GM19043 (cell line): ENCODE results near the gene ESPN.

Source experiments
- ATAC-seq: cut with Tn5 transposase; IDR thresholded peaks from one replicate; pipeline ENCODE4 v1.9.1; 2021; ENCODE audit warnings: low read depth; ENCODE audit not compliant: unreplicated experiment

The ESPN gene

DNA sequence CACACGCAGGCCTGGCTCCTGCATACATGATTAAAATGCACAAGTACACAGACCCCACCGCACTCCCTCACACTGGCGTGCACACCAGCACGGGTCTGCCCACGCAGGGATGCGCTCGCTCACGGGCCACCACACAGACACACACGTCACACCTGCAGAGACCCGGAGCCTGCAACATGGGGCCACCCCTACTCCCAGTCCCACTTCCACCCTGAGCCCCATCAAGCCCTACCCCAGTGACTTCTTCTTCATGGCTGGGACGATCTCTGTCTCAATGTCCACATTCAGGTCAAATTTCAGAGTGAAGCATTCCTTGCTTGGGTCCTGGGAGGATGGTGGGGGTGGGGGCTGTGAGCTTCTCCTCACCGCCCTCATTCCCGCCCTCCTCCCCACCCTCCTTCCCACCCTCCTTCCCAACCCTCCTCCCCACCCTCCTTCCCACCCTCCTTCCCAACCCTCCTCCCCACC lies 50.3 kb downstream of the ESPN start:
- no peak for ATAC-seq

DNA sequence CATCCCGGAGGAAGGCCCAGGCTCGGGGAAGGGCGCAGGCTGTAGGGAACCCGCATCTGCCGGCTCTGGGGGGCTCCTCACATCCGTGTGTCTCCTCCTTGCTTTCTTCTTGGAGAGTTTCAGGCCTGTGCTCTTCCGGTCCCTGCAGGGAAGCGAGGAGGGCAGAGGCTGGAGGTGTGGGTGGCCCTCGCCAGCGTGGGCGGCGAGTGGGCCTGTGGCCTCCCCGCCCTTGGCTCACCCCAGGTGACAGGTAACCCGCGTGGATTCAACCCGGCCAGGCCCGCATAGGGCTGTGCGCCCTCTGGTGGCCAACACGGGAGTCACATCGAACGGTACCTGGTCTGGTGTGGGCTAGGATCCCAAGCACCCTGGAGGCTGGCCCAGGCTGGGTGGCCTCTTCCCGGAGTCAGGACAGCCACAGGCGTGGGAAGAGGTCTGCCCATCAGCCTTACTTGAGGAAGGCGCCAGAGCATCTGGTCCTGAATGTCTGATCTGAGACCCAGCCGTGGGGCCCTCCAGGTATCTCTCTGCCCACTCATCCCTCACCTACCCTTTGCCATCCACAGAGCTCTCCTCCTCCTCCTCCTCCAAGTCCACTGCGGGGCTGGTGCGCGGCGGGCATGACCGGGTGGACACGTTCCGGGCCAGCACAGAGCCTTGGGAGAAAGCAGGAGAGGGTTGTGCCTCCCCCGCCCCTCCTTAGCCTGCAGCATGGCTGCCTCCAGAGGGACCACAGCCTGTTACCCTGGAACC lies 51.0 kb downstream of the ESPN start:
- no peak for ATAC-seq

DNA sequence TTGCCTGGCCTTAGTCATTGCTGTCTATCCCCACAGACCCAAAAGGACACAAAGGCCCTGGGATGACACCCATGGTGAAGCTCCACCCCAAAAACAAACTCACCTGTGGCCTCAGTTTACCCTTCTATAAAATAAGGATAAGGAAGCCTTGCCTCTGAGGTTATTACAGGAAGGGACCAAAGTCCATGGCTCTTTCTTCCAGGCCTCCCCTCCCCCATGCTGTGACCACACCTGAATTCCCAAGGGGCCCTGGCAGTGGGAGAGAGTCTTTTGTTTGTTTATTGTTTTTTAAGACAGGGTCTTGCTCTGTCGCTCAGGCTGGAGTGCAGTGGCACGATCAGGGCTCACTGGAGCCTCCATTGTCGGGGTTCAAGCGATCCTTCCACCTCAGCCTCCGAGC lies 51.9 kb downstream of the ESPN start:
- ATAC-seq, result no peak

DNA sequence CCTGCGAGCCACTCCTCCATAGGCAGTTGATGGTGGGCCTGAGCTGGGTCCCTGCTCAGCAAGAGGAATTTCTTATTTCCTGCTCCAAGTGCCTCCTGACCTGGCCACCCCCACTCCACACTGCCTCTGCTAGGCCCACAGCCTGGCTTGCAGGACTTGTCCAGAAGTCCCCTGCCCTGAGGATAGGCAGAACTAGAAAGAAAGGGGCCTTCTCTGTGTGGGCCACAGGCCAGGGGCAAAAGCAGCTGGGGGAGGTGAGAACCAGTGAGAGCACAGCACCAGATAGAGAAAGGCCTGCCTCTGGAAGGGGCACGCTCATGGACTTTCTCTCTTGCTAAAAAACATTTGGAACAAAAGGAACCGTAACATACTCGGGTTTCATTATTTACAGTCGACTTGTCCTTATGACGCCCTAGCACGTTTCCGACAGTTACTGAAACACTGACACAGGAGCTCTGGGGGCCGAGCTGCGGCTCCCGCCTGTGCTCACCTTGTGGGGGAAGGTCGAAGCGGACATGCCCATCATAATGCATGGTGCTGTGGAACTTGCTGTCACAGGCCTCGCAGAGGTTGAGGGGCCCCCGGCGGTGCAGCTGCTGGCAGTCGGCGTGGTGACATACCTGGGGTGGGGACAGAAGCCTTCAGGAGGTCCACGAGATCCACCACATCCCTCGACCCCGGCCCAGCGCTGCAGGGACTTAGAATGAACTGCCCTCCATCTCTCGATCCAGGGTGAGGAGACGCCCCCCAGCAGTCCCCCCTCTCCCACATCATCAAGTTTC lies 52.7 kb downstream of the ESPN start:
- no peak for ATAC-seq

DNA sequence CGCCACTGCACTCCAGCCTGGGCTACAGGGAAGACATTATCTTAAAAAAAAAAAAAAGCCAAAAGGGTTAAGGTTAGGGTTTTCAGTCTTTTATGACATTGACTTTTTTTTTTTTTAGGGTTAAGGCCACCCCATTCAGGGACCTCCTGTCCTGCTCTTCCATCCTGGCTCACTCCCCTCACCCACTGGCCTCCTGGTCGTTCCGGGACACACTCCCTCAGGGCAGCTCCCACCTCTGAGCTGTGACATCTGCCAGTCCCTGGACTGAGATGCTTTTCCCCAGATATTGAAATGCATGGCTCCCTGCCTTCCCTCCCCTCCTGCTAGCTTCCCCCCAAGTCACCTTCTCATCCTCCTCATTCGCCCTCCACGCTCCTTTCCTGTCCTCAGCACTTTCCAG lies 57.2 kb downstream of the ESPN start:
- no peak for ATAC-seq

DNA sequence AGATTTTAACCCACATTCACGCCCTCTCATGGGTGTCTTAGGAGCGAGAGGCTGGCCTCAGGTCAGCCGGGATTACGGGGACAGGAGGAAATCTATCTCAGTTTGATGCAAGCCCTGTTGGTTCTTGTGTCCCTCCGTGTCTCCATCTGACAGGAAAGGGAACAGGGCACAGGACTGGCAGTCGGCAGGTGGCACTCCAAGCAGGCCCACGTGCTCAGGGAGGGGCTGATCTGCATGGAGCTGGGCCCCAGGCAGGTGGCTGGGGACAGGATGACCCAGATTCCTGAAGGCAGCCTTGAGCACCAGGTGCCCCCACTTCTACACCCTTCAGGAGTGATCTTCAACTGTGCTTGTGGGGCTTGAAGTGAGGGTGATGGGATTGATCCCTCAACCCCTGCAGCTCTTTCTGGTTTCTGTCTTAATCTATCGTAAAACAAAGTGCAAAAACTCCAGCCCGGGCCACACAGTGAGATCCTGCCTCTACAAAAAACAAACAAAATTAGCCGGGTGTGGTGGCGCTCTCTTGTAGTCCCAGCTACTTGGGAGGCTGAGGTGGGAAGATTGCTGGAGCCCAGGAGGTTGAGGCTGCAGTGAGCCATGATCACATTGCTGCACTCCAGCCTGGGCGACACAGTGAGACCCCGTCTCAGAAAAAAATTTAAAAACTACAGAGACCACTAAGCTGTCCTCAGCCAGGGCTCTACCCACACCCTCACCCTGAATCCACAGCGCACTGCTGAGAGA lies 58.6 kb downstream of the ESPN start:
- ATAC-seq, result no peak

DNA sequence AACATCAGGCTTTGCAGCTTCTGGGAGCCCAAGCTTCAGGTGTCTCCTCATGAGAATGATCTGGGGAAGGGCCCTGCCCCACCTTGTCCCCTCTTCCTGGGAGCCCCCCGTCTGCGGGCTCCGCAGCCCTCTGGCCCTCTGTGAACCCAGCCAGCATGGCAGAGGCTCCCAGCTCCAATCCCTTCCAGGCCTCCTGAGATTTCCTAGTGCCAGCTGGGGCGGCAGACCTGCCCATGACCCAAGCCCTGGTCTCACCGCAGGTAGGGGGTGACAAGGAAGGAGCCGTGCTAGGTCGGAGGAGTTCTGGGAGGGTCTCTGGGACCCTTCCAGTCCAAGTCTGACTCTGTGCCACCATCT lies 59.2 kb downstream of the ESPN start:
- no peak for ATAC-seq

DNA sequence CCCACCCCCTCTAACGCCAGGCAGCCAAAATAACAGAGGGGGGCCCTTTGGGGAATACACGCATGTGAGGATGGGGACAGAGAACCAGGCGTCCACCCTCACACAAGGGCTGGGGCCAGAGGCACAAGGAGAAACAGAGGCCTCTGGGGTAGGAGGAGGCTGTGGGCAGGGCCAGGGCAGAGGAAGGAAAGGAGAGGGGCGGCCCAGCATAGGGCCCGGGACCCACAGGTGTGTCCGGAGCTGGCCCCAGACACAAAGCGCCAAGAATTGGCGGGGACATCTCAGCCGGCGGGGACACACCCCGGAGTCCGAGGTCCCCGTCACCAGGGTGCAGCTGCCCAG lies 60.2 kb downstream of the ESPN start:
- no peak for ATAC-seq

DNA sequence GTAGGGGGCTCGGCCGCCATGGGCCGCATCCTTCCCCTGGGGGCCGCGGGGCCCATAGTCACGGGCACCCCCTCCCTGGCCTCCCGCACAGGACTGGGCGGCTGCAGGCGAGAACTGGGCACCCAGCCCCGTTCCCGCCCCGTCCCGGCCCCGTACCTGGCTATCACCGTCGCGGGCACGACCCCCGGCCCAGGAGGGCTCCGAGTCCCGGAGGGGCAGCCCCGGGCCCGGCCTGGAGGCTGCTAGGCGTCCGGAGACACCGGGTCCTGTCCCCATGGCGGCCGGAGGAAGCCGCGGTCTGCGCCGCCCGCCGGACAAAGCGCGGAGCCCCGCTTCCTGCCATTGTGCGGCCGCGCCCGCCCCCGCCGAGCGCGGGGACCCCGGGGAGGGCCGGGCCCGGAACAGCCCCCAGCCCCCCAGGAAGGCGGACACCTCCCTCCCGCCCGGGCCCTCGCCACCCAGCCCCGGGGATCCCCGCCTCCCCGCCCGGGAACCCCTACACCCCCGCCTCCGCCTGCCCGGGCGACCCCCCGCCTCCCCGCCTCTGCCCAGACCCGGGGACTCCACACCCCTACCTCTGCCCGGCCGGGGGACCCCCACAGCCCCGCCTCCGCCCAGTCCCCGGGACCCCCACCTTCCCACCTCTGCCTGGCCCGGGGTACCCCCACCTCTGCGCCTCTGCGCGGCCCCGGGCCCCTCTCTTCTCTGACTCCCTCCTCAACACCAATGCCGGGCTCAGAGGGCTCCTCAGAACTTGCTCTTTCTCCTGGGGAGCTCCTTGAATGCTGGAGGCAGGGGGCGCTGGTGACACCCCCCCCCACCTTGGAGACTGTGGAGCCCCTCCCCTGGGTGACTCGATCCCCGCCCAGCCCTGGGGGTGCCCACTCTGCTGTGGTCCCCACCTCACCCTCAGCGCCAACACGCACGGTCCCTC lies 60.9 kb downstream of the ESPN start:
- ATAC-seq, result no peak

DNA sequence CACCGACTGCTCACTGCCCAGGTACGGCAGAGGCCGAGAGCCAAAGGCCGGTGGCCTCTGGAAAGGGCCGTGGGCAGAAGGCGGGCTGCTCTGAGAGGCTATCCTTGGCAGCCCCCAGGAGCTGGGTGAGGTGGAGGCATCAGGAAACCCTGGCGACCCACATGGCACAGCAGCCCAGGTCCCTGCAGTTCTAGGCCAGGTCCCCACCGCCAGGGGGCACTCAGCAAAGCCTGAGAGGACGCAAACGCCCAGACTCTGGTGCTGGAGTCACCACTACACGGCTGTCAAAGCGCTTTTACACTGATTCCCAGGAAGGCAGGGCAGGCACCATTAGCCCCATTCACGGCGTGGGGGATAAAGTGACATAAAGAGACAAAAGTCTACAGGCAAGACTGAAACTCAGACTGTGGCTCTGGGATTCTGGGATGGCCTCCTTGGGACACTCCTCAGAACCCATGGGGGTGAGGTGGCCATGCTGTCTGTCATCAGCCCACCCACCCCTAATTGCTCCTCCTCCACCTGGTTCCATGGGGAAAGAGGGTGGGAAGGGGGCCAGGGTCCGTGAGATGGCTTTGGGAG lies 61.9 kb downstream of the ESPN start:
- ATAC-seq, result no peak

DNA sequence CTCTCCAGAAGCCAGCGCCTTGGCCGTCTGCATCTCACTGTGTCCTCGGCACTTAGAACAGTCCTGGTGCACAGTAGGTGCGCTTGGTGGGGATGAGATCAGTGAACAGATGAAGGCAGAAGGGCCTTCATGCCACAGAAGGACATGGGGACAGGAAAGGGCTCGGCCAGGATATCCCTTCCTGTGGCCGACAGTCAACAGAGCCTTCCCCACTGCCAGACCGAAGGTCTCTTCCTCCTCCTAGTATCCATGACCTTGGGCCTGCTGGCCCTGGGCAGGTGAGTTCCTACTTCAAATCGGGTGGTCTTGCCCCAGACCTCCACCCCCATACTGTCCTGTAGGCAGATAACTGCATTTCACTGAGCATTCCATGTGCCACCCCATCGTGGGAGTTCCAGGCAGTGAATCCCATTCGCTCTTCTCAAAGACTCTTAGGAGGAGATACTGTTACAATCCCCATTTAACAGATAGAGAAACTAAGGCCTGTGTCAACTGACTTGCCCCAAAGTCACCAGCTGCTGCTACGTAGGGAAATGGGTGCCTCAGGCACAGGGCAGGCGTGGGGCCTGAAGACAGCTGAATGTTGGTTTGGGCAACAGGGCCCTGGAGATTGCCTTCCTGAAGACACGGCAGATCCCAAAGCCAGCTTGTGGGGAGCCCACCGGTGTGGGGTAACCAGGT lies 63.4 kb downstream of the ESPN start:
- ATAC-seq, result no peak

DNA sequence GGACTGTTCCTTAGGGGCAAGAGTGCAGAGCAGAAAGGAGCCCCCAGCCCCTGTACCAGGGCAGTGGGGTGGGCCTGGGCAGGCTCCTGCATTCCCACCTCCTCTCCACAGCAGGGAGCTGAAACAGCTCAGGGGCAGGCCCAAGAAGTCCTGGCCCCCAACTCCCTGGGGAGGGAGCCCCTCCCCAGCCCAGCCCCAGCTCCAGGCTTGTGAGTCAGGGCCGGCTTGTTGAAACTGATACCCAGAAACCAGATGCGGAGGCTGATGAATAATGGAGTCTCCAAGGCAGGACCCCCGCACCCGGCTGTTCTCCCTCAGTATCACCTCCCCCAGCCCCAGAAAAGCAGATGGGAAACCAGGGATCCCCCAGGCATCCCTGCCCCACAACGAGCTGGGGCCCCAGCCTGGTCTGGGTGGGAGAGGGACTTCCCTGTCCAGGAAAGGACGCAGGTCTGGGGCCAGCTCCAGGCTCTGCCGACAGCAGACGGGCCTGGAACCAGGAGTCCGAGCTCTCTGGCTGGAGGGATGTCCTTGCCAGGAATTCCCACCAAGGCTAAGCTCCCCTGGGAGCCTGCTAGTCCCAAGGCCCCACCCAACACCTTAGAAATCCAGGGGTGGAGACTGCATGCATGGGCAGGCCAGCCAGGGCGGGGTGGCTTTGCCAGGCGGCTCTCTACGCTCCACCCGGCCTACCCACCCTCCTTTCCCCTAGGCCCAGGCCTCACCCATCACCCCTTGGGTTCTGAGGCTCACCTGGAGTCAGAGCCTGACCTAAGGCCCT lies 64.2 kb downstream of the ESPN start:
- no peak for ATAC-seq

DNA sequence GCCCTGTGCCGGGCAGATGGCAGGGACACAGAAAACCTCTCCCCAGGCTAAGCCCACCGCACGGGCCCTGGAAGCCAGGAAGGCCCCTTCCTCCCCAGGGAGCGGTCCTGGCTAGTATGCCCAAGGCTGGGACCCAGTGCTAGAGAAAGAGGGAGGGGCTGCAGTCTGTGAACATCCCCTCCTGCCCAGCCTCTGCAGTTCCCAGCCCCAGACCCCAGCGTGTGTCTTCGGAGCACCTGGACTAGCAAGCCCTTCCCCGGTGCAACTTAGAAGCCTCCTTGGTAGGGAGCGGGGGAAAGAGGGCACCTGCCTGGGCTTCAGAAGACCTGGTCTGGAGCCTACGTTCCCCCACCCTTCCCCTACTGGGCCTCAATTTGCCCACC lies 64.8 kb downstream of the ESPN start:
- no peak for ATAC-seq

DNA sequence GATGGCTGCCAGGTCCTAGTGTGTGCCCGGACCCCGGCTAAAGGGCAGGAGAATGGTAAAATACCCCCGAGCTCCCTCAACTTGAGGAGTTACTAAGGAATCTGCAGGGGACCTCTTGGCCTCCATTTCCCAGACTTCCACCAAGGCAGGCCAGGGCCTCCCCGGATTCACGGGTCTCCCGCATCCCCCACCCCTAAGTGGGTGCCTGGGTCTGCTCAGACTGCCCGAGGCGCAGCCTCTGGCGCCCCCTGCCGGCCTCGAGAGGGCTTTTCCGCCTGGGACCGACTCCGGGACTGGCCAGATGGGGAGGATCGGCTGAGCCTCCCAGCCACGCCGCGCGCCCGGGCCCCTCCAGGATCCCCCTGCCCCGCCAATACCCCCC lies 65.2 kb downstream of the ESPN start:
- peak; percentile 50 for ATAC-seq

DNA sequence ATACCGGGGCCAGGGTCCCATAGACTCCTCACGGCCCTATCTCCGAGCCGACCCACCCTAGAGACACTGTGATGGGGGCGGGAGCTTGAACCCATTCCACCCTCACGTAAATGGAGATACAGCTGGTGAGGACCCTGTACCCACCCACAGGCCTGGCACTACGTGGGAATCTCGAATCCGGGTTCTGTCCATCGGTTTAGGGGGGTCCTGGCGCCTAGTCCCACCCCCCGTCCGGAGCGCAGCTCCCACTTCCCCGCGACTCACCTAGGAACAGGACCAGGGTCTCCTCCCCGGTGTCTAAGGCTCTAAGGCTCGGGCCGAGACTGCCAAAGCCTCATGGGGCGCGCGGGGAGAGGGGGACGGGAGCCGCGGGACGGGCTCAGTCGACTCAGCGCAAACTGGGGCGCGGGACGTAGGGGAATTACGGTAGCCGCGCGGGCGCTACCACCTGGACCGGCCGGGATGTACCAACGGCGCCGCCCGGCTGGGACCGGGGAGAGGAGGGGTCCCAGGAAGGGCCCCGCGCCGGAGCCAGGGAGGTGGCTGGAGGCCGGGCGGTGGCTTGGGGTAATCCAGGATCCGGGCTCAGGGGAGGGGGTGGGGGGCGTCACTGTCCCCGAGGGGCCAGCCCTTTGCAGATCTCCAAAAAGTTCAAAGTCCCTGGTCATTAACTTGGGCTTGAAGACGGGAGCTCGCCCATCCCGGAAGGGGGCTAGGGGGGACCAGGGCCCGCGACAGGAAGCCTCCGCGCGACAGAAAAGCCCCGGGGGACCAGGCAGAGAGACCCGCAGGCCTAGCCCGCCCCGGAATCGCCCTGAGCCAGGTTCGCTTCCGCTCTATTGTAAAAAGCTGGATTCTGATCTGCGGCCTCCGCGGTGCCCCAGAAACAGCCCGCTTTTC lies 65.9 kb downstream of the ESPN start:
- no peak for ATAC-seq

DNA sequence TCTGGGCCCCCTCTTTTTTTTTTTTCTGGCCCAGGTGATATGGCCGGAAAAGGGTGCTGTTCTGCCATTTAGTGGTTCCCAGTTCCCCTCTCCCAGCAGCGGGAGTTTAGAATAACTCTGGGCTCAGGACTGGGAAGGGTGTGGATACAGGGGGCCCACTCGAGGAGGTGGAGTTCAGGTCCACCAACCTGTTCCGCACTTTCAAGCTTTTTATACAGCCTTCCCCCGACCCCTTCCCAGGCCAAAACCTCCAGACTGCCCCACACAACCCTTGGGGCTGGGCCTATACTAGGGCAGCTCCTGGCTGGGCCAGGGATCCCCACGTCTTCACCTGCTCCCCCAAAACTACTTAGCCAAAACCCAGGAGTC lies 66.5 kb downstream of the ESPN start:
- ATAC-seq, result no peak

DNA sequence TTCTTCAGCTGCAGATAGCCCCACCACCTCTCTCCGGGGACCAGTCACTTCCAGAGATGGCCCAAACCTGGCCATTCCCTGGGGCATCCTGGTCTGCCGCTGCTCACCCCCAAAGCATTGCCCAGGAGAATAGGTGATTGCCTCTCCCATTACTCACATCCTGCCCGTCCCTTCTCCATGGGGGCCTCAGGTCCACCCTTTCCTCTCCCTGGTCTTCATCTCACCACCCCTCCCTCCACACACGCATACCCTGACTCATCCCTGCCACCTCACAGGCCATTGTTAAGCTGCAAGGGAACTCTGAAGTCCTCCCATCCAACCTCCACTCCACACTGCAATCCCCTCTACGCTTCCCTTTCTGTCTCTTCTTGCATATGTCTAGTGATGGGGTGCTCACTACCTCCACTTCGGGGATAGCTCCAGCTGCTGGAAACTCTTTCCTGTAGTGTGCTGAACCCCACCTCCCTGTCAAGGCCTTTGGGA lies 66.9 kb downstream of the ESPN start, which contains the start of gene PLEKHG5:
PLEKHG5 (minus strand) TSS at position 188 of the 483 bp plus-strand sequence. CDS start 14,096 bp downstream, outside the sequence.
- no peak for ATAC-seq

DNA sequence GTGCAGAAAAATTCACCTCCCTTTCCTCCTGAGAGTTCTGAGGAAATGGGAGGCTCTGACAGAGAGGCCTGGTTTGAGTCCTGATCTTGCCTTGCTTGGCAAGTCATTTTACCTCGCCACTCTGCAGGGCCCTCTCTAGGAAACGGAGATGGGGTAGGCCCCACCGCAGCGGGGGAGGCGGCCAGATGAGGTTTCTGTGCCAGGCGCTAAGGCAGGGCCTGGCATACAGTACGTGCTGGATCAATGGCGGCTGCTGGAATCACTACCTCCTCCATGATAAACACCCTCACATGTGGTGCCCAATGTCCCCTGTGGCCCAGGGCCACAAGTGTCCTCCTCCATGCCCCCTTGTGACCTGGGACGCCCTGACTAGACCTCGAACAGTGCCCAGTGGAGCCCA lies 67.4 kb downstream of the ESPN start:
- no peak for ATAC-seq
